ENCODE data around the gene TEK.
"Not testable (repeated sequence)": the region's sequence is repeated elsewhere in the genome, so short reads cannot be mapped to it uniquely, and the experiment has no call there.

The TEK gene

DNA sequence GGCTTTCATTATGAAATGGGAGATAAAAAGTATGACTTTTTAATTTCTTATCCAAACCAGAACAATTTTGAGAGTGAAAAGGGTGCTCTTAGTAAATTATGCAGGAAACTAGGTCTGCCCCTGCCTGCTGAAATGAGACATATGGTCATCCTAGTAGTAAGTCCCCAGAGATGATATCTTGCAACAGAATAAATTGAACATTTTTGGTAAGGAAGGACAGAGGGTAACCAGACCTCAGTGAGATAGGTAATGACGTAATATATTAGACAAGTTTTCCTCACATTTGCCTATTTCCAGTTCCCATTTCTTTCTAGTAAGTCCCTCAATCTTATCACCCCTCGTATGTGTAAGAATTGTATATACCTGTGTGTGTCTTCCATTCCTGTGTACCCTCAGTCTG is 96.2 kb downstream of the TEK start:
- Histone ChIP-seq H3K9me3 (ENCODE audit: control insufficient read depth in 1 of 2, low read length in 2 of 2) (no peaks in the 10 kb centered on the region), H3K4me3 (ENCODE audit: low read depth in 1 of 2, low read length in 2 of 2) (no peak overlapping the region), H3K9ac (ENCODE audit: low read depth in 1 of 2, low read length in 2 of 2) (no peak overlapping the region), H3K4me1 (ENCODE audit: control insufficient read depth in 1 of 2, insufficient read depth in 2 of 2, low read length in 2 of 2) (no peaks in the 10 kb centered on the region), H3K36me3 (ENCODE audit: control insufficient read depth in 1 of 2, insufficient read depth in 2 of 2, low read length in 2 of 2) (no peaks in the 10 kb centered on the region), H3K27ac (ENCODE audit: low read depth, low read length) (no peak overlapping the region), H3K27me3 (ENCODE audit: control insufficient read depth in 1 of 2, insufficient read depth in 2 of 2, low read length in 2 of 2) (no peaks in the 10 kb centered on the region)

DNA sequence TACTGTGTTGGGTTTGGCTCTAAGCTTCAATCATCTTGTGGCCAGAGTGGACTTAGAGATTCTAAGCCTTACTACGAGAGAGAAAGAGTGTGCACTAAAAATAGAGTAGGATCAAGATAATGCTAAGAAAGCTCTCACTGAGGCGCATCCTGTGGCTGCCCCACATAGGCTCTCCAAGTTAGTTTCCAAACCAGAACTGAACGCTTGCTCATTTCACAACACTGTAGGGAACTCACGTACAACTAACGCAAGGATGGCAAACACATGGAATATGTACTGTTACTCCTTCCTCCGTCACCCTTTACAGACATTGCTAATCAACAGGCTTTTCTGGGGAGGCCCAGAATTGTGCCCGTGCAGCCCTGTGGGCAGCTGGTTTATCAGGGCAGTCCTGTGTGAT is 97.0 kb downstream of the TEK start:
- Histone ChIP-seq H3K4me3 (ENCODE audit: low read depth in 1 of 2, low read length in 2 of 2) (no peak overlapping the region), H3K9me3 (ENCODE audit: control insufficient read depth in 1 of 2, low read length in 2 of 2) (no peaks in the 10 kb centered on the region), H3K27ac (ENCODE audit: low read depth, low read length) (no peak overlapping the region), H3K9ac (ENCODE audit: low read depth in 1 of 2, low read length in 2 of 2) (no peak overlapping the region), H3K27me3 (ENCODE audit: control insufficient read depth in 1 of 2, insufficient read depth in 2 of 2, low read length in 2 of 2) (no peaks in the 10 kb centered on the region), H3K36me3 (ENCODE audit: control insufficient read depth in 1 of 2, insufficient read depth in 2 of 2, low read length in 2 of 2) (no peaks in the 10 kb centered on the region), H3K4me1 (ENCODE audit: control insufficient read depth in 1 of 2, insufficient read depth in 2 of 2, low read length in 2 of 2) (no peaks in the 10 kb centered on the region)

DNA sequence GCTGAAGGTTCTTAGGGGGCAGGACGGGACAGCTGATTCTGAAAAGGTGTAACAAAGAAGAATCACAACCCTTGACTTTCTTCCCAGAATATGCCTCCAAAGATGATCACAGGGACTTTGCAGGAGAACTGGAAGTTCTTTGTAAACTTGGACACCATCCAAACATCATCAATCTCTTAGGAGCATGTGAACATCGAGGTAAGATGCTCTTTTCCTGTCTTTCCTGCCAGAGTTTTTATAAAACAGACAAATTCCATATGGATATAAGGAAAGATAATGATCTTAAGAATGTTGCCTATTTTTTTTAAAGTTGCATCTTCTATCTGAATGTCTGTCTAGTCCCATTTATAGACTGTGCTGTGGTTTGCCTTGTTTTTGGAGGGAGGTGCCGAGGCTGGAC is 100.0 kb downstream of the TEK start:
- Histone ChIP-seq H3K36me3 (ENCODE audit: control insufficient read depth in 1 of 2, insufficient read depth in 2 of 2, low read length in 2 of 2) (no peaks in the 10 kb centered on the region), H3K4me3 (ENCODE audit: low read depth in 1 of 2, low read length in 2 of 2) (no peak overlapping the region), H3K9ac (ENCODE audit: low read depth in 1 of 2, low read length in 2 of 2) (no peak overlapping the region), H3K27ac (ENCODE audit: low read depth, low read length) (no peak overlapping the region), H3K27me3 (ENCODE audit: control insufficient read depth in 1 of 2, insufficient read depth in 2 of 2, low read length in 2 of 2) (no peaks in the 10 kb centered on the region), H3K9me3 (ENCODE audit: control insufficient read depth in 1 of 2, low read length in 2 of 2) (no peaks in the 10 kb centered on the region), H3K4me1 (ENCODE audit: control insufficient read depth in 1 of 2, insufficient read depth in 2 of 2, low read length in 2 of 2) (no peaks in the 10 kb centered on the region)

DNA sequence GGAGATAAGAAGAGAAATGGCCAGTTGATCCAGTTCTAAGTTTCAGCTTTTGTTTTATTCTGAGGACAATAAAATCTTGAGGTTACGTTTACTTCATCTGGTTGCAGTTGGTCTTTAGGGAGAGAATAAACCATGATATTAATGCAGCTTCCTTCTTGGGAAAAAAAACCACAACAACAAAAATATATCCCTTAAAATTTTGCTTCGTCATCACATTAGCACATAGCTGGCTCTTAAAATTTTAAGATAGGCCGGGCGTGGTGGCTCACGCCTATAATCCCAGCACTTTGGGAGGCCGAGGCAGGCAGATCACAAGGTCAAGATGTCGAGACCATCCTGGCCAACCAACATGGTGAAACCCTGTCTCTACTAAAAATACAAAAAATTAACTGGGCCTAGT is 101.6 kb downstream of the TEK start:
- Histone ChIP-seq H3K36me3 (ENCODE audit: control insufficient read depth in 1 of 2, insufficient read depth in 2 of 2, low read length in 2 of 2) (no peaks in the 10 kb centered on the region), H3K4me3 (ENCODE audit: low read depth in 1 of 2, low read length in 2 of 2) (no peak overlapping the region), H3K27me3 (ENCODE audit: control insufficient read depth in 1 of 2, insufficient read depth in 2 of 2, low read length in 2 of 2) (no peaks in the 10 kb centered on the region), H3K9ac (ENCODE audit: low read depth in 1 of 2, low read length in 2 of 2) (no peak overlapping the region), H3K27ac (ENCODE audit: low read depth, low read length) (no peak overlapping the region), H3K9me3 (ENCODE audit: control insufficient read depth in 1 of 2, low read length in 2 of 2) (no peaks in the 10 kb centered on the region), H3K4me1 (ENCODE audit: control insufficient read depth in 1 of 2, insufficient read depth in 2 of 2, low read length in 2 of 2) (no peaks in the 10 kb centered on the region)

DNA sequence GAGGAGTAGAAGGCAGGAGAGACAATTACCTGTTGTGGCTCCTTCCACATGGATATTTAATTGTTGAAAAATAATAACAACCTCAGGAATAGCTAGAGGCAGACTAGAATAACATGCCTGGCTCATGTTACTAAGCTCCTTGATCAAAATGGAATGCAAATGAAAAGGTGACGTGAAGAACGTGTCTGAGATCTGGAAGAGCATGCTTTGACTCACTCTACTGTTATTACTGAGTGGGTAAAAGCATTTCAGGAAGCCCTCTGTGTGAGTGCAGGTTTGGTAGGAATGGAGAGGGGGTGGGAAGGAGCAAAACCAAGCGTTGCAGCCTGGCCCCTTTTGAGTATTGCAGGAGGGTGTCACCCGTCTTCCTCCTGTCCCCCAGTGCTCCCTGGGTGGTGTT is 103.2 kb downstream of the TEK start:
- Histone ChIP-seq H3K4me3 (ENCODE audit: low read depth in 1 of 2, low read length in 2 of 2) (no peak overlapping the region), H3K36me3 (ENCODE audit: control insufficient read depth in 1 of 2, insufficient read depth in 2 of 2, low read length in 2 of 2) (no peaks in the 10 kb centered on the region)

DNA sequence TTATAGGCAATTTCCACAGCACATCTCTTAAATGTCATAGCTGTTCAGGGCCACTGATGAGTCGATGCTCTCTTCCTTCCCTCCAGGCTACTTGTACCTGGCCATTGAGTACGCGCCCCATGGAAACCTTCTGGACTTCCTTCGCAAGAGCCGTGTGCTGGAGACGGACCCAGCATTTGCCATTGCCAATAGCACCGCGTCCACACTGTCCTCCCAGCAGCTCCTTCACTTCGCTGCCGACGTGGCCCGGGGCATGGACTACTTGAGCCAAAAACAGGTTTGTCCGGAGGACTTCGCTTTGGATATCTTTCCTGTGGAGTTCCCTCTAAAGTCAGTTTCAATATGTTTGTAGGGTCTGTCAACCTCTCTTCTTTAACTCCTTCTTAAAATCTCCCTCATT is 103.6 kb downstream of the TEK start:
- Histone ChIP-seq H3K4me3 (ENCODE audit: low read depth in 1 of 2, low read length in 2 of 2) (no peak overlapping the region), H3K27ac (ENCODE audit: low read depth, low read length) (no peak overlapping the region), H3K9ac (ENCODE audit: low read depth in 1 of 2, low read length in 2 of 2) (no peak overlapping the region), H3K4me1 (ENCODE audit: control insufficient read depth in 1 of 2, insufficient read depth in 2 of 2, low read length in 2 of 2) (no peaks in the 10 kb centered on the region), H3K36me3 (ENCODE audit: control insufficient read depth in 1 of 2, insufficient read depth in 2 of 2, low read length in 2 of 2) (no peaks in the 10 kb centered on the region), H3K9me3 (ENCODE audit: control insufficient read depth in 1 of 2, low read length in 2 of 2) (no peaks in the 10 kb centered on the region), H3K27me3 (ENCODE audit: control insufficient read depth in 1 of 2, insufficient read depth in 2 of 2, low read length in 2 of 2) (no peaks in the 10 kb centered on the region)

More for the DNA sequence above, 103.2 kb downstream of the TEK start:
- Histone ChIP-seq H3K4me1 (ENCODE audit: control insufficient read depth in 1 of 2, insufficient read depth in 2 of 2, low read length in 2 of 2) (no peaks in the 10 kb centered on the region), H3K27me3 (ENCODE audit: control insufficient read depth in 1 of 2, insufficient read depth in 2 of 2, low read length in 2 of 2) (no peaks in the 10 kb centered on the region), H3K9ac (ENCODE audit: low read depth in 1 of 2, low read length in 2 of 2) (no peak overlapping the region), H3K9me3 (ENCODE audit: control insufficient read depth in 1 of 2, low read length in 2 of 2) (no peaks in the 10 kb centered on the region), H3K27ac (ENCODE audit: low read depth, low read length) (no peak overlapping the region)

DNA sequence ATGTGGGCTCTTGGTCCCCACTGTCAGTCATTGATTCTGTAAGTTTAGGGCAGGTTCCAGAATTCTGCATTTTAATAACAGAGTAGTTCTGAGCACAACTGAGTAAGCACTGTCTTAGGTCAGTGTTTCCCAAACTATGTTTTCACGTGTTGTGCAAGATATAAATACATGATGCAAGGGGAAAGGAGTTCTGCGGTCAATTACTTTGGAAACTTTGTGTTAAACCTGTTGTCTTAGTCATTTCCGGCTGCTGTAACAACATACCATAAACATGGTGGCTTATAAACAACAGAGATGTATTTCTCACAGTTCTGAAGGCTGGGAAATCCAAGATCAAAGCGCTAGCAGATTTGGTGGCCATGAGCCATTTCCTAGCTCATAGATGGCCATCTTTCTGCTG is 118.2 kb downstream of the TEK start:
- H3K4me3 ChIP-seq (ENCODE audit: low read depth in 1 of 2, low read length in 2 of 2) = no peak overlapping the region
- no peaks in the 10 kb centered on the region for H3K4me1 ChIP-seq (ENCODE audit: control insufficient read depth in 1 of 2, insufficient read depth in 2 of 2, low read length in 2 of 2)
- no peaks in the 10 kb centered on the region for H3K36me3 ChIP-seq (ENCODE audit: control insufficient read depth in 1 of 2, insufficient read depth in 2 of 2, low read length in 2 of 2)
- no peak overlapping the region for H3K27ac ChIP-seq (ENCODE audit: low read depth, low read length)
- H3K9ac ChIP-seq (ENCODE audit: low read depth in 1 of 2, low read length in 2 of 2) = no peak overlapping the region
- H3K9me3 ChIP-seq (ENCODE audit: control insufficient read depth in 1 of 2, low read length in 2 of 2) = no peaks in the 10 kb centered on the region
- no peaks in the 10 kb centered on the region for H3K27me3 ChIP-seq (ENCODE audit: control insufficient read depth in 1 of 2, insufficient read depth in 2 of 2, low read length in 2 of 2)

DNA sequence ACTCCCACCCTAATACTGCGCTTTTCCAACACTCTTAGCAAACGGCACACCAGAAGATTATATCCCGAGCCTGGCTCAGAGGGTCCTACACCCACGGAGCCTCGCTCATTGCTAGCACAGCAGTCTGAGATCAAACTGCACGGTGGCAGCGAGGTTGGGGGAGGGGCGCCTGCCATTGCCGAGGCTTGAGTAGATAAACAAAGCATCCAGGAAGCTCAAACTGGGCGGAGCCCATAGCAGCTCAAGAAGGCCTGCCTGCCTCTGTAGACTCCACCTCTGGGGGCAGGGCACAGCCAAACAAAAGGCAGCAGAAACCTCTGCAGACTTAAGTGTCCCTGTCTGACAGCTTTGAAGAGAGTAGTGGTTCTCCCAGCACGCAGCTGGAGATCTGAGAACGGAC is 130.6 kb downstream of the TEK start:
- H3K36me3 ChIP-seq (ENCODE audit: control insufficient read depth in 1 of 2, insufficient read depth in 2 of 2, low read length in 2 of 2); H3K4me3 ChIP-seq (ENCODE audit: low read depth in 1 of 2, low read length in 2 of 2); H3K27me3 ChIP-seq (ENCODE audit: control insufficient read depth in 1 of 2, insufficient read depth in 2 of 2, low read length in 2 of 2); H3K9me3 ChIP-seq (ENCODE audit: control insufficient read depth in 1 of 2, low read length in 2 of 2); H3K4me1 ChIP-seq (ENCODE audit: control insufficient read depth in 1 of 2, insufficient read depth in 2 of 2, low read length in 2 of 2); H3K27ac ChIP-seq (ENCODE audit: low read depth, low read length); H3K9ac ChIP-seq (ENCODE audit: low read depth in 1 of 2, low read length in 2 of 2): not testable (repeated sequence)

DNA sequence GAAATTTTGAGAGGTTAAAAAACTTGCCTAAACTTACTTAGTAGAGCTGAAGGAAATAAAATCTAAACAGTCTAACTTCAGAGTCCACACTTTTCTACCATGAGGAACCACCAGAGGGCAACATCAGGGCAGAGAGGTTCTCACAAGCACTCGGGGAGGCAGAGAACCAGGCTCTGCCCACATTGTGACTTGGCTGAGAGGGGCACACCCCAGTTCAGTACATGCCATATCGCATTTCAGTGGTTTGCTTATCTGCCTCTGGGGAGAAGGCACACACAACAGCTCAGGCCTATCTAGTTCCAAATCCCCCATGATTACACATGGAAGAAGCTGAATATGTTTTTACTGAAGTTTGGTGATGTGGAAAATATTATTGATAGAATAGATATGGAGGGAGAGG is 138.7 kb downstream of the TEK start:
- Histone ChIP-seq H3K27ac (ENCODE audit: low read depth, low read length) (no peak overlapping the region), H3K36me3 (ENCODE audit: control insufficient read depth in 1 of 2, insufficient read depth in 2 of 2, low read length in 2 of 2) (no peaks in the 10 kb centered on the region), H3K4me1 (ENCODE audit: control insufficient read depth in 1 of 2, insufficient read depth in 2 of 2, low read length in 2 of 2) (no peaks in the 10 kb centered on the region), H3K27me3 (ENCODE audit: control insufficient read depth in 1 of 2, insufficient read depth in 2 of 2, low read length in 2 of 2) (no peaks in the 10 kb centered on the region), H3K9ac (ENCODE audit: low read depth in 1 of 2, low read length in 2 of 2) (no peak overlapping the region), H3K4me3 (ENCODE audit: low read depth in 1 of 2, low read length in 2 of 2) (no peak overlapping the region), H3K9me3 (ENCODE audit: control insufficient read depth in 1 of 2, low read length in 2 of 2) (no peaks in the 10 kb centered on the region)

DNA sequence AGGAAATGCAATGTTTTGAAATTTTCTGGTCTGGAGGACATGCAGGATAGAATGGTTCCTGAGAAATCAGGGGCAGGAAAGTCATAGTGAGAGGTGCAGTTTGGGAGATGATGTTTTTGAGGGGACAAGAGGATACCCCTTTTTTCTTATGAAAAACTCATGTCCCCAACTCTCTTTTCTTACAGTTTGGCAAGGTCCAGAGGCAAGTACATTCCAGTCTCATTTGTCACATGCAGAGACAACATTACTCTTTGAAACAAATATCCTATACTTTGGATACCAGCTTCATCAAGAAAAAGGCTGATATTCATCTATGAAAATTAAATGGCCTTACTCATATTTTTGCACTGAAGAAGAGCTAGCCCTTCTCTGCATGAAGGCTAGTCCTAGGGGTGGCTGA is 139.7 kb downstream of the TEK start:
- H3K4me1 ChIP-seq (ENCODE audit: control insufficient read depth in 1 of 2, insufficient read depth in 2 of 2, low read length in 2 of 2) = no peaks in the 10 kb centered on the region
- no peaks in the 10 kb centered on the region for H3K36me3 ChIP-seq (ENCODE audit: control insufficient read depth in 1 of 2, insufficient read depth in 2 of 2, low read length in 2 of 2)
- H3K9me3 ChIP-seq (ENCODE audit: control insufficient read depth in 1 of 2, low read length in 2 of 2) = no peaks in the 10 kb centered on the region
- H3K27me3 ChIP-seq (ENCODE audit: control insufficient read depth in 1 of 2, insufficient read depth in 2 of 2, low read length in 2 of 2) = no peaks in the 10 kb centered on the region
- no peak overlapping the region for H3K9ac ChIP-seq (ENCODE audit: low read depth in 1 of 2, low read length in 2 of 2)
- H3K27ac ChIP-seq (ENCODE audit: low read depth, low read length) = no peak overlapping the region
- H3K4me3 ChIP-seq (ENCODE audit: low read depth in 1 of 2, low read length in 2 of 2) = no peak overlapping the region

DNA sequence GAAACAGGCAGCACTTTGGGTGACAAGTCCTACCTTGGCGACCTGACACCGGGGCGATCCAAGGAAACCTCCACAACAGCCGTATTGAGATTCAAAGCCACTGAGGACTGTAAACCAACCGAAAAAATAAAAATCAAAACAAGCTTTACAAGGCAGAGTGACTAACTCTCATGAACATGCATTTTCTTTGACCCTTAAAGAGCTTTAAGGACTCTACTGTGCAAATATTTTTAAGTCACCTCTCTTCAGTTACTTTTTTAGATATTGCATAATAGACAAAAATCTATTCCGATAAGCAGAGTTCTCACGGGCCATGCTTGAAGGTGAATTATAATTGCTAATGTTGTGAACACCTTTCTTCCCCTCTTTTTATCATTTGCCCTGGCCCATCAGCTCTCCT is 149.6 kb downstream of the TEK start:
- Histone ChIP-seq H3K27me3 (ENCODE audit: control insufficient read depth in 1 of 2, insufficient read depth in 2 of 2, low read length in 2 of 2) (no peaks in the 10 kb centered on the region), H3K4me1 (ENCODE audit: control insufficient read depth in 1 of 2, insufficient read depth in 2 of 2, low read length in 2 of 2) (no peaks in the 10 kb centered on the region), H3K36me3 (ENCODE audit: control insufficient read depth in 1 of 2, insufficient read depth in 2 of 2, low read length in 2 of 2) (no peaks in the 10 kb centered on the region), H3K9me3 (ENCODE audit: control insufficient read depth in 1 of 2, low read length in 2 of 2) (no peaks in the 10 kb centered on the region), H3K4me3 (ENCODE audit: low read depth in 1 of 2, low read length in 2 of 2) (no peak overlapping the region), H3K9ac (ENCODE audit: low read depth in 1 of 2, low read length in 2 of 2) (no peak overlapping the region), H3K27ac (ENCODE audit: low read depth, low read length) (no peak overlapping the region)
